ENCODE measurements around the gene ERI3.
"Not testable (repeated sequence)": the region's sequence is repeated elsewhere in the genome, so short reads cannot be mapped to it uniquely, and the experiment has no call there.

Gene ERI3

DNA sequence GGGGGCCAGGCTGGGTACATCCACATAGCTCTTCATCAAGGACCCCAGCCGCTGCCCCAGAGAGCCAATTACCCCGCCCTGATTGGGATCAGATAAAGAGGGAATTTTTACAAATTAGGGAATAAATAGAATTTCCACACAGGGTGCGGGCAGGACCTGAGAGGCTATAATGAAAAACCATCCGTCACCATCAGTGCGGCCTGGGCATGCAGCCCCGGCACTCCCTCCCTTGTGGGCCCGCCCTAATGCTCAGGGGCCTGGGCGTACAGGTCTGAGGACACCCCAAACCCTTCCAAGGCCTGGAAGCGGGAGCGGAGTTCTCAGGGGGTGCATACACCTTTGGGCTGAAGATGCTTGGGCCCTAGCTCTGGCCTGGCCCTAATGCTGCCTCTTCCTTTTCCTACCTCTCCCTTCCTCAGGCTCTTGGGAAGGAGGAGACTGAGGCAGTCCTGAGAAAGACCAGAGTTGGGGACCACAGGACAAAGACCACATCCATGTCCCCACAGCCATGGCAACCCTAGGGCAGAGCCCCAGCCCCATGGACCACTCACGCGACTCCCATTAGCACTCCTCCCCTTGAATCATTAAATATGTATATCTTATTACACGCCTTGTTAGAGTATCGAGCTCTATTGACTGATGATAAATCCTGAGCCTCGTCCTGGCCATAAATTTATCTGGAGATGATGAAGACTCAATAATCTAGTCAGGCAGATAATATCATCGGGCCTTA, 125.5 kb downstream of the ERI3 start:
- no peak for DNase-seq

DNA sequence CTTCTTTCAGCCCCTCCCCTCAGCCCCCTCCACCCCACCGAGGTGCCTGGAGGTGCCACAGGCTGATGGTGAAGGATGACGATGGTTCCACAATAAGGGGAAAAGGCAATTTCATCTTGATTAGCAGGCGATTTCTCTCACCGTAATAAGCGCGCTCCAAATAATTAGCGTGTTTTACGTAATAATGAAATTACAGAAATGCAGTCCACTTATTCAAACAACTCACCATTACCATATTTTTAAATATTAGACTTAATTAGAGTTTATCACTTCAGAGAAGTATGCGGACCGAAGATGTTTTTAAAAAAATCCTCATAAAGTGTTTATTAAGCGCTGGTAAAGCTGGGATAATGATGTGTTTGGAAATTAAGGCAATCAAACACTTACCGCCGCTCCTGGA, 126.8 kb downstream of the ERI3 start:
- DNase-seq = no peak

DNA sequence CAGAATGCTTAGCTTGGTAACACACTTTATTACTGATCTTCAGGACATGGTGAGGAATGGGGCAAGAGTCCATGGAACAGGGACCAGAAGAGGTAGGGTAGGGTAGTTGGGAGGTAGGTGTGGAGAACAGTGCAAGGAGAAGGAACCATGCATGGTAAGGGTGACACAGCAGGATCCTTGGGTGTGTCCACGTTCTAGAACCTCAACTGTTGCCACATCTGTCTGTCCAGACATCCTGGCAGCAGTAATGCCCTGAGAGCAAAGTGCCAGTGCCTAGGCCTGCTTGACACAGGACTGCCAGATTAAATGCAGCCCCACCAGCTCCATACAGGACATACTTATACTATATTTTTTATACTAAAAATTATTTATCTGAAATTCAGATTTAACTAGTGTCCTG, 127.8 kb downstream of the ERI3 start:
- DNase-seq = peak; percentile 17 to 25

DNA sequence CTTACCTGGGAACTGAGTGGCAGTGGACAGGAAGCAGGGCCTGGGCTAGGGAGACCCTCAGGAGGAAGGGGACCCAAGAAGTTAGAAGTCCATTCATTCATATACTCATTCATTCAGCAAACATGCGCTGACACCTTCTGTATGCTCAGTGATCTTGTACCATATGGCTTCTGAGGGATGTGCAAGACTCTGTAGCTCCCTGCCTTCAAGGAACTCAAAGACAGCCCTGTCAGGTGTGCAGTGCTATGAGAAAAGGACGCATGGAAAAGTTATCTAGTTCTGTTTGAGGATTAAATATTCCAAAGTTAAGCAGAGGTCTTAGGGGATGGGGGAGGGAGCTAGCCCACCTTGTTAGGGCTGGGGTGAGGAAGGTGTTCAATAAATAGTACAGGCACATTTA, 129.3 kb downstream of the ERI3 start:
- no peak for DNase-seq

DNA sequence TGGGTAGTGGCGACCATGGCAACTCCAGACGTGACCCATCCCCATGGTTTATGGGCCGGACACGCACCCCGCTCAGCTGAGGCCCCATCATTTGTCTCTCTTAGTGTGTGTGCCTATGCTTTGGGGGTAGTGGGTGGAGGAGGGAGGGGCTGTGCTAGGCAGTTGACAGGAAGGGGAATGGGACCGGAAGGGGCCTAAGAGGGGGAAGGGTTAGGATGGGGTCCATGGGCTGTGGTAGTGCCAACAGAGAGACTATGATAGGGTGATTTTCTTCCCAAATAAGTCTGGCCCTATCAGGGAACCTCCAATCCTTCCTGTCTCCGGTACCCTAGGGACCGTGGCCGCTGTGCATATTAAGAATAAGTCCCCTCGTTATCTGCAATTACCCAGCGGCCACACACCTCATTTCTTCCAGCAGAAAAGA, 131.9 kb downstream of the ERI3 start:
- DNase-seq = no peak

DNA sequence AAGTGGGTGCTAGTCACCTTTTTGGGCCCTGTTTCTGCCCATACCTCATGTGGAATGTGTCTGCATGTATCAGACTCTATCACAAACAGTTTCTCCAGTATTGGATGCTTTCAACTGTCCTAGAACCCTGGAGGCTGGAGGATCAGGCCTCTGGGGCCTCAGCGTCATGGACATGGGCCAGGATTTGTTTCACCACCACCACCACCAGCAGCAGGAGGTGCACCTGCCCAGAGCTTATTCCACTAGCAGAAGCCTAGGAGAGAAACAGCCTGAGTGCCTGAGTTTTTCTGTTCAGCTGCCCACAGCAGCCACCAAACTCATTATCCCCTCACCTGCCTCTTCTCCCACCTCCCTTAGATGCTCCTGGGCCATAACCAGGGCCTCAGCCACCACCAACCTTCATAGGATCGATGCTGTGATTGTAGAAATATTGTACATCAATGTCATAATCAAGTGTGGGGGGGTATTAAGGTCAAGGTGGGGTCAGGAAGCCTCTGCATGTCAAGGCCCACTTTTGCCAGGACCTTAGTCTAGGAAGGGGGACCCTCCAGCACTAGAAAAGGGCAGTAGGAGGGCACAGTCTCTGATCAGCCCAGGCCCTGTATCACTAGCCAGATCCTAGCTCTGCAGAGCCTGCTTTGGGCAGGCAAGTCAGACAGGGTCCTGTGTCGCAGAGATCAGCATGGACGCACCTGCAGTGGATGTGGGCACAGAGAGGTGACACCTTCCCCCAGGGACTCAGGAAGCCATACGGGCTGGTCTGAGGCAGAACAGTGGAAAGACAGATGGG, 132.5 kb downstream of the ERI3 start:
- no peak for DNase-seq

DNA sequence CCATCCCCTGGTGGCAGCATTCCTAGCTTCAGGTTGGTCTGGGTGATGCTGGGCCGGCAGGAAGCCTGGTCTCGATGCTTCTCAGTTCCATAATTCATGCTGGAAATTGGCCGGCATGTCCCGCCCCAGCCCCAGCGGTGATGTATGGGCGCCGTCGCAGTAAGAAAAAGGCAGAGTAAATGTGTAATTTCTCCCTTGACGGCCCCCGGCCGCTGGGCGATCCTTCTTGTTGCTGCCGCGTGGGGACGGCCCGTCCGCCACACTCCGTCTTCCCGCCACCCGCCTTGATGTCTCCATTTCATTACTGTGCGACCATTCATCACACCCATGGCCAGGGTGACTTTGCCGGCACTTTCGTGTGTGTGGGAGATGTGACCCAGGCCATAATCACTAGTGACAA, 133.3 kb downstream of the ERI3 start:
- no peak for DNase-seq

DNA sequence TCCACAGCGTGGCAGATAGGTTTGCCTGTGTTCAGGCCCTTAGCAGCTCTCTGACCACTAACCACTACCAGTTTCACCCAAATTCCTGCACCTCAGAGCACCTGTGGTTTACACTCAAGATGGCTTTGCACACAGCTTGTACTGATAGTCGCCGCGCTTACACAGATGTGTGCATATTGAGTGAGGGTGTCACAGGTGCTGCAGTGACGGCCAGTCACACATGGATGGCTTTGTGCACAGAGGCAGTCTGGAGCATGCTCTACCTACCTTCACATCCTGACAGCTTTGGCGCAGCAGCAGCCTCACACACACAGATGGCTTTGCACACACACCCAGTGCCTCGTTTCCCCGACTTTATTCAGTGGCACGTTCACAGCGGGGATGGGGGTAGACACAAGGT, 134.3 kb downstream of the ERI3 start:
- no peak for DNase-seq

DNA sequence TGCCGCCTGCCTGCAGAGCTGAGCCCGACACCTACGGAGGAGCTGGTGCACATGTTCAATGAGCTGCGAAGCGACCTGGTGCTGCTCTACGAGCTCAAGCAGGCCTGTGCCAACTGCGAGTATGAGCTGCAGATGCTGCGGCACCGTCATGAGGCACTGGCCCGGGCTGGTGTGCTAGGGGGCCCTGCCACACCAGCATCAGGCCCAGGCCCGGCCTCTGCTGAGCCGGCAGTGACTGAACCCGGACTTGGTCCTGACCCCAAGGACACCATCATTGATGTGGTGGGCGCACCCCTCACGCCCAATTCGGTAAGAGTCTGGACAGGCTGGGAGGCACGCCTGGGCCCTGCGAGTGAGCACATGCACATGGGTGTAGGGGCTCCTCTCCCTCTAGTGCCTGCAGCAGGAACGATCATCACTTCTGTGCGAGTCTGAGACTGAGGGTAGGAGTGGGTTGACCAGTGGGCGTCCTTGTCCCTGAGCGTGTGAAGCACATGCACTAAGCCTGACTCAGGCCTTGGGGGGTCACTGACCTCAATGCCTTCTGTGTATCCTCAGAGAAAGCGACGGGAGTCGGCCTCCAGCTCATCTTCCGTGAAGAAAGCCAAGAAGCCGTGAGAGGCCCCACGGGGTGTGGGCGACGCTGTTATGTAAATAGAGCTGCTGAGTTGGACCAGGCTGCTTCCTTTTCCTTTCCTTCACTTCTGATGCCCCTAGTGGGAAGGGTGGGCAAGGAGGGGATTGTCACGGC, 134.9 kb downstream of the ERI3 start:
- DNase-seq = no peak

DNA sequence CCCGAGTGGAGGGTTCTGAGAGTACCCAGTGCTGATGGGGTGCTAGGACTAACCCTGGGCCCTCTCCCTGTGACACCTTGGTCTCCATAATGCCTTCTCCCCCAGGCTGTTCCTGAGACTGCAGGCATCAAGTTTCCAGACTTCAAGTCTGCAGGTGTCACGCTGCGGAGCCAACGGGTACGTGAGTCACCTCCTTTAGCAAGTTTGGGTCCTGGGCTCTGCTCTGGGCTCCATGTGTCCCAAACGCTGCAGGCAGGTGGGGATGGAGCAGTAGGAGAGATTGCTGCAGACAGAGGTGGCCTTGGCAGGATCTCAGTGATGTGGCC, 135.8 kb downstream of the ERI3 start:
- DNase-seq = no peak

DNA sequence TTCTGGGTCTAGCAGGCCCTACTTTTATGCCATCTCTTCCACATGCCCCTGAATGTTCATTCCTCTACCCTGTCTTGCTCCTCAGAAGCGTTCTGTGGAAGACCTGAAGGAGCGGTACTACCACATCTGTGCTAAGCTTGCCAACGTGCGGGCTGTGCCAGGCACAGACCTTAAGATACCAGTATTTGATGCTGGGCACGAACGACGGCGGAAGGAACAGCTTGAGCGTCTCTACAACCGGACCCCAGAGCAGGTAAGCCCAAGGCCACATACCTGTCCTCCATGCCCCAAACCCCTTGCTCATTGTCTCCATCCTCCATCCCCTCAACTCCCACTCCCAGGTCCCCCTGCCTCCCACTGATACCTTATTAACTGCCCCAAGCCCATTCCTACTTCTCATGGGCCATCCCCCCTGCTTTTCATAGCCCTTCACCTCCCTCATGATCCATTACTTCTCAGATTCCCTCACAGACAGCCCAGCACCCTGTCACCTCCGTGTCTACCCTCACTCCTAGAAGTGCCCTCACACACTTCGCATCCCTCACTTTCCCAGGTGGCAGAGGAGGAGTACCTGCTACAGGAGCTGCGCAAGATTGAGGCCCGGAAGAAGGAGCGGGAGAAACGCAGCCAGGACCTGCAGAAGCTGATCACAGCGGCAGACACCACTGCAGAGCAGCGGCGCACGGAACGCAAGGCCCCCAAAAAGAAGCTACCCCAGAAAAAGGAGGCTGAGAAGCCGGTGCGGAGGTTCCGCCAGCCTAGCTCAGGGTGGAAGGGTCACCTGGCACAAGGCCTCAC, 136.4 kb downstream of the ERI3 start:
- DNase-seq = no peak

DNA sequence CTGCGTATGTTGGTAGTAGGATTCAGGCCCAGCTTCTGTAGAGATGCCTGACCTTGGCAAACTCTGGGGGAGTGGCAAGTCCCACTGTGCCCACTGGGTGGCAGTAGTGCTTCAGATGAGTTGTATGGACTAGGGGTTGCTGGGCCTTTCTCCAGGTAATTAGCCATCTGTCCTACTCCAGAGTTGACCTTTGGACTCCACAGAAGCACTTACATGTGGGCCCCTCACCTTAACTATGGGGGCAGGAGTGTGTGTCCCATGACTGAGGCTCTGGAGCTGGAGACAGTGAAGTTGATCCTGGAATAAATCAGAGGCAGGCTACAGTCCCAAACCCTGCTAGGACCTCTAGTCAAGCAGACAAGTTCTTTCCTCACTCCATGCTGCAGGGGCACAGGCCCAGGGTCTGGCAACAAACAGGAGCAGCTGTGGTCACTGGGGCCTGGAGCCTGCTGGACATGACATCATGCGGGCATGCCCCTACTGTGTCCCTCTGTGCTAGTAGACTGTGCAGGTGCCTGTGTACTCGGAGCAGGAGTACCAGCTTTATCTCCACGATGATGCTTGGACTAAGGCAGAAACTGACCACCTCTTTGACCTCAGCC, 137.1 kb downstream of the ERI3 start:
- DNase-seq = peak; percentile 39 to 51

DNA sequence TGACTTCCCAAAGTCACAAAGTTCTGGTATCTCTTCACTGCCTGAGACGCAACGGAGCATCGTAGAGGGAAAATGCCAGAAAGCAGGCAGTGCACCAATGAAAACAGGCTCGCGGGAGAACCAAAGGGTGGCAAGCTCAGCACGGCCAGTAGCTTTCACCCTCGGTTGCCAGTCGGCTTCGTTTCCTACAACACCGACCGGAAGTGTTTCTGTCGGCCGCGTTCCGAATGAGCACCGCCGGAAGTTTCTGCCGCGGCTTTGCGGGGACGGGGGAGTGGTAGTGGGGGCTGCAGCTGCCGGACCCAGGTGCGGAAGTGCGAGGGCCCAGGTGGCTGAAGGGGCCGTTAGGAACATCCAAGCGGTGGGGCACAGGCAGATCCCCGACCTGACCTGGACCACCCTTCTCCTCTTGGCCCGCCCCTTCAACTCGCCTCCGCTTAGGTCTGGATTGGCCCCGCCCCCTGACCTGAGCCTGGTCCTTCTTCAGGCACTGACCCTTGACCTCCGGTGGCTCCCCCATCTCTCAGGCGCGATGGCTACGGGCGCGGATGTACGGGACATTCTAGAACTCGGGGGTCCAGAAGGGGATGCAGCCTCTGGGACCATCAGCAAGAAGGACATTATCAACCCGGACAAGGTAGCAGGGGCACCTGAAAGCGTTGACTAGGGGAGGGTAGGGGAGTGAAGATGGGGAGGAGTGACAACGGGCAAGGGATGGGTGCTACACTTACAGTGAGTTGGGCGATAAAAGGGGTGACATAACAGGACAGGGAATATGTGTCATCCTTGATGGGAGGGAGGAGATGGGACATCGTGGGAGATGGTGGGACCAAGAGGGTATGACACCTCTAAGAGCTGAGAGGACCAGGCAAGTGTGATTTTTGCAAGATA, 141.6 kb downstream of the ERI3 start, which contains the start of gene DMAP1:
TSS of gene DMAP1 (plus strand) at position 250 of the 891 bp plus-strand sequence. CDS start at position 533, 283 bp downstream.
- peak; percentile 73 to 83 for DNase-seq

DNA sequence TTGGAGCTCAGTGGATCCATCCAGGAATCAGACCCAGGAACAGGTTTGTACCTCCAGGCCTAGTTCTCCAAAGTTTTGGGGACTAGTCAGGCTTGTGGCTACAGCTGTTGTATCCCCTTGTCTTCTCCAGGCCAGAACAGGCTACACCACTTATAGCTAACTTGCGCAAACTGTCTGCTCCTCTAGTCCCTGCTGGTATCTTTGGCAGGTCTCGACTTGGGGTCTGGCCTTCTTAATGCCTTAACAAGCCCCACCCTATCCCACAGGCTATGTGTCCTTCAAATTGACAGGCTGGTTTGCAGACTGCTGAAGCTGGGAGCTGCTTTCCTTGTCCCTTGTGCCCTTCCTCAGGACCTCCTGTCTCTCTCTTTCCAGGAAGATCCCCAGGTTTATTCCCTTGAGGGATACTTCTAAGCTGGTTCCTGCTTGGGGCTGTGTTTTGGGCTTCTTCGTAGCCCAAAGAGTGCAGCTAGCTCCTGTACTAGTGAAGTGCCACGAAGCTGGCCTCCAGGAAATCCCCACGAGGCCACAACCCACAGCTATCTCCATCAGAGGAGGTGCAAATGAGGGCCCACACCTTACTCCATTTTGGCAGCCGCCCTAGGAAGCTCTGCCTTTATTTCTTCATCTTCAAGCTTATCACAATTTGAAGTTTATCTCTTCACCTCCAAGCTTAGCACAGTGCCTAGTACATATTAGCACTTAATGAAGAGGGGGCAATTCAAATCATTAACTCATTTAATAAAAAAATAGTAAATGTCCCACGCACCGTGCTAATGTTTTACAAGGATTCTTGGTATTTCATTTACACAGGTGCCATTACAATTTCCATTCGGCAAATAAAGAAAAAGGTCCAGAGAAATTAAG, 142.5 kb downstream of the ERI3 start:
- DNase-seq = no peak

DNA sequence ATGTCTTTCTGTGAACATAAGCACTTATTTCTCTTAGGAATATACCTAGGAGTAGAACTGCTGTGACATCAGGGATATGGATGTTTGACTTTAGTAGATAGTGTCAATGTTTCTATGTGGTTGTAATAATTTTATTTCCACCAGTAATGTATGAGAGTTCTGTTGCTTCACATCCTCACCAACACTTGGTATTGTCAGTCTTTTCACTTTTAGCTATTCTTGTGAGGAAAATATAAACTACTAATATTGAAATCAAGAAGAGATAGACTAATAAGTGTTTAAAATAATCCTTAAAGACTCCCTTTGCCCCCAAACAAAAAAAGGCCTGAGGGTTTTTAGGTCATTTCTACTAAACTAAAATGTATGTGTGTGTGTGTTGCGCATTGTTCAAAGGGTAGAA, 144.5 kb downstream of the ERI3 start:
- no peak for DNase-seq

DNA sequence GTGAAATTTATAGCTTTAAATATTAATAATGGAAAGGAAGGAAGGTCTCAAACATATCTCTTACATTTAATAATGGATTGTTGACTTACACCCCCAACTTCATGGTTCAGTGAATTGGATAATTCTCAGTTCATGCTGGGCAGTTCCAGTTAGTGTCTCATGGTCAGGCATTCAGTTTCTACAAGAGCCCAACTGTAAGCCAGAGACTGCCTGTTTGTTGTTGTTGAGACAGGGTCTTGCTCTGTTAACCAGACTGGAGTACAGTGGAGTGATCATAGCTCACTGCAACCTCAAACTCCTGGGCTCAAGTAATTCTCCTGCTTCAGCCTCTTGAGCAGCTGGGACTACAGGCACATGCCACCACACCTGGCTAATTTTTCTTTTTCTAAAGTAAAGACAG, 146.8 kb downstream of the ERI3 start:
- no peak for DNase-seq

DNA sequence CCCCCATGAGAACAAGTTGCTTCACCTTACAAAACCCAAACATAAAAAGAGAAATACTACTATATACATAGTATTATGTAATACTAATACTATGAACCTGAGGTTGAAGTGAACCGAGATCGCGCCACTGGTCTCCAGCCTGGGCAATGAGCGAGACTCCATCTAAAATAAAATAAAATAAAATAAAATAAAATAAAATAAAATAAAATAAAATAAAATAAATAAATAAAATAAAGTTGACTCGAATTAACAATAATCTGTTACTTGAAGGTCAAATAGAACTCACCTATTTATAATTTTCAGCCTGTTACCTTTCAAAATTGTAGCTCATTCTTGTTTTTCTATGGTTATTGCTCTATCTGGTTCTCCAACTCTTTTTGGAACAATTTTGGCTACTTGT, 148.5 kb downstream of the ERI3 start:
- not testable (repeated sequence) for DNase-seq

DNA sequence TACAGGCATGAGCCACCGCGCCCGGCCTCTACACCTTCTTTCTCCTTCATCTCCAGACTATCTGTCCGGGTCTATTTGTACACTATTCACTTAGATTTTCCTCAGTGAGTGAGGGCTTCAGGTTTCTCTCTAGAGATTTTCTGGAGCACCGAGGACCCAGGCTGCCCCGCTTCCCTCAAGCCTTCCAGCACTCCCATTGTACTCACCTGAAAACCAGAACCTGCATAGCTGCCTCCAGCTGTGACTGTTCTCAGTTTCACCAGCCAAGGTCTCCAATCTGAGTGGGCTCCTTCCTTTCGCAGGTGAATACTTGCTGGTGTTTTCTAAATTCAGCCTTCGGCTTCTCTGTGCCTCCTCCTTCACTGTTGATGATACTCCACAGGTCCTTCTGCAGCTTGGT, 154.7 kb downstream of the ERI3 start:
- no peak for DNase-seq

DNA sequence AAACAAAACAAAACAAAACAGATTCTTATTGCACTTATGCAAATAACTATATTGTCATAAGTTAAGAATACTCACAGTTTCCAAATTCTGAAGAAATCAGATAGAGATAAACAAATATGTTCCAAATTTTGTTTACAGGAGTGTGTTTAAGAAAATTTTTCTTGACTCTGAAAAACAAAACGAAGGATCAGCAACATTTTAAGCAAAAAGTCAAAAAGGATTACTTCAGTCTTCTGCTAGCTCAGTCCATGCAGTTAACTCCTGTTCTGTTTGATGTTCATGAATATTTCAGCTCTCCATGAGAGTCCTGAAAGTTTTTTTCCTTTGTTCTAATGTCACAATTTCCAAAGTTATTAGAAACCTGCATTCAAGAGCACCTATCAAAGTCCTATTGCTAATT, 180.4 kb downstream of the ERI3 start:
- no peak for DNase-seq

Measured in AML-193 (cell line).